K562 (cell line): ENCODE measurements around the gene SRRM5. TPM values are rescaled to one million over a fixed set of nuclear protein-coding genes. Genes with fewer than 3 reads are reported as not detected.

Source experiments
- AFF1 ChIP-seq, 2 experiments: fragments of 450-650 bp; IDR thresholded peaks; 2 replicates each; pipeline ENCODE4 v1.6.1; 2018; ENCODE audit warnings: mild to moderate bottlenecking in 2 of 2, low read depth in 1 of 2; ENCODE audit not compliant: partially characterized antibody in 2 of 2
- CEBPZ ChIP-seq: fragments of 150-350 bp; IDR thresholded peaks from 2 replicates; pipeline ENCODE4 v1.6.1; 2014; ENCODE audit warnings: low read depth, mild to moderate bottlenecking, low read length, borderline replicate concordance
- CREB5 ChIP-seq: fragments of 250-450 bp; sonication (Bioruptor Pico); IDR thresholded peaks from 2 replicates; pipeline ENCODE4 v1.5.0; 2020; ENCODE audit warnings: mild to moderate bottlenecking
- DDX20 ChIP-seq: fragments of 450-650 bp; IDR thresholded peaks from 2 replicates; pipeline ENCODE4 v1.6.1; 2016; ENCODE audit warnings: missing genetic modification characterization, low read depth, mild to moderate bottlenecking, missing compliant biosample characterization, moderate library complexity
- EHMT2 ChIP-seq: fragments of 450-650 bp; IDR thresholded peaks from 2 replicates; pipeline ENCODE4 v1.6.1; 2018; ENCODE audit warnings: antibody characterized with exemption
- IRF9 ChIP-seq: fragments of 450-650 bp; IDR thresholded peaks from 2 replicates; pipeline ENCODE4 v1.6.1; 2016; ENCODE audit warnings: missing biosample characterization, missing genetic modification characterization
- ZNF3 ChIP-seq: fragments of 250-450 bp; sonication (Bioruptor Pico); IDR thresholded peaks from 2 replicates; pipeline ENCODE4 v1.5.0; 2021; ENCODE audit warnings: mild to moderate bottlenecking, moderate library complexity
- polyA plus RNA-seq, 8 experiments: library from polyadenylated mRNA; depleted of rRNA in 4 of 8; stranded (reverse) in 5 of 8; unstranded in 3 of 8; fragments of >200 nt; fragmentation: Nextera tagmentation in 2 of 8; fragmentation: Illumina TruSeq in 1 of 8; extraction: Ambion mirVana in 2 of 8; extraction: Trizol in 1 of 8; gene quantifications; 2 replicates each; pipeline versions ENCODE4 v1.2.1 to v1.2.3, GENCODE V29; 2011 to 2014; ENCODE audit warnings: inconsistent platforms in 1 of 8, missing spikeins in 1 of 8
- total RNA-seq, 7 experiments: library from RNA; depleted of rRNA in 6 of 7; stranded (reverse); fragments of >200 nt in 6 of 7; fragmentation: Illumina TruSeq in 2 of 7; extraction: Trizol in 2 of 7; gene quantifications; 2 replicates each; pipeline versions ENCODE4 v1.2.1 to v1.2.3, GENCODE V29; 2011 to 2021; ENCODE audit warnings: low replicate concordance in 1 of 7
- TF ChIP-seq, protein P1 (sequence below): fragments of 450-650 bp; formaldehyde crosslinking; IDR thresholded peaks from 2 replicates; pipeline ENCODE4 v1.4.0; 2020; ENCODE audit warnings: mild to moderate bottlenecking, moderate library complexity
- TF ChIP-seq, protein P2 (sequence below): sonication (generic); formaldehyde crosslinking; IDR thresholded peaks from 2 replicates; pipeline ENCODE4 v1.8.1; 2023; ENCODE audit warnings: mild to moderate bottlenecking, missing genetic modification reagents, moderate library complexity
- TF ChIP-seq, protein P3 (sequence below): IDR thresholded peaks from 3 replicates; pipeline ENCODE4 v1.6.1; 2011; ENCODE audit warnings: borderline replicate concordance, mild to moderate bottlenecking; ENCODE audit not compliant: insufficient read length, insufficient read depth

SRRM5 gene
- total and polyA plus RNA-seq, 9 of the 15 experiments (the other 6 are each of a cell fraction or from before 2014, with no cell fraction given), result 0.09 to 0.45 (median 0.18) TPM; not detected in 2

GRCh38 chr19:43639519-43640423 is 27.9 kb downstream of the SRRM5 start, which contains the start of gene CADM4 (continued):
- no peak for TF ChIP-seq CEBPZ
- TF ChIP-seq, protein P1, sequence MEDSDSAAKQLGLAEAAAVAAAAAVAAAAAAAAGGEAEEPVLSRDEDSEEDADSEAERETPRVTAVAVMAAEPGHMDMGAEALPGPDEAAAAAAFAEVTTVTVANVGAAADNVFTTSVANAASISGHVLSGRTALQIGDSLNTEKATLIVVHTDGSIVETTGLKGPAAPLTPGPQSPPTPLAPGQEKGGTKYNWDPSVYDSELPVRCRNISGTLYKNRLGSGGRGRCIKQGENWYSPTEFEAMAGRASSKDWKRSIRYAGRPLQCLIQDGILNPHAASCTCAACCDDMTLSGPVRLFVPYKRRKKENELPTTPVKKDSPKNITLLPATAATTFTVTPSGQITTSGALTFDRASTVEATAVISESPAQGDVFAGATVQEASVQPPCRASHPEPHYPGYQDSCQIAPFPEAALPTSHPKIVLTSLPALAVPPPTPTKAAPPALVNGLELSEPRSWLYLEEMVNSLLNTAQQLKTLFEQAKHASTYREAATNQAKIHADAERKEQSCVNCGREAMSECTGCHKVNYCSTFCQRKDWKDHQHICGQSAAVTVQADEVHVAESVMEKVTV (CRISPR knock-in tag), result no peak
- TF ChIP-seq IRF9 (tag), result no peak
- TF ChIP-seq, protein P2, sequence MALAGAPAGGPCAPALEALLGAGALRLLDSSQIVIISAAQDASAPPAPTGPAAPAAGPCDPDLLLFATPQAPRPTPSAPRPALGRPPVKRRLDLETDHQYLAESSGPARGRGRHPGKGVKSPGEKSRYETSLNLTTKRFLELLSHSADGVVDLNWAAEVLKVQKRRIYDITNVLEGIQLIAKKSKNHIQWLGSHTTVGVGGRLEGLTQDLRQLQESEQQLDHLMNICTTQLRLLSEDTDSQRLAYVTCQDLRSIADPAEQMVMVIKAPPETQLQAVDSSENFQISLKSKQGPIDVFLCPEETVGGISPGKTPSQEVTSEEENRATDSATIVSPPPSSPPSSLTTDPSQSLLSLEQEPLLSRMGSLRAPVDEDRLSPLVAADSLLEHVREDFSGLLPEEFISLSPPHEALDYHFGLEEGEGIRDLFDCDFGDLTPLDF, result no peak
- no peak for TF ChIP-seq EHMT2
- no peak for TF ChIP-seq DDX20 (tag)
- TF ChIP-seq, protein P3, sequence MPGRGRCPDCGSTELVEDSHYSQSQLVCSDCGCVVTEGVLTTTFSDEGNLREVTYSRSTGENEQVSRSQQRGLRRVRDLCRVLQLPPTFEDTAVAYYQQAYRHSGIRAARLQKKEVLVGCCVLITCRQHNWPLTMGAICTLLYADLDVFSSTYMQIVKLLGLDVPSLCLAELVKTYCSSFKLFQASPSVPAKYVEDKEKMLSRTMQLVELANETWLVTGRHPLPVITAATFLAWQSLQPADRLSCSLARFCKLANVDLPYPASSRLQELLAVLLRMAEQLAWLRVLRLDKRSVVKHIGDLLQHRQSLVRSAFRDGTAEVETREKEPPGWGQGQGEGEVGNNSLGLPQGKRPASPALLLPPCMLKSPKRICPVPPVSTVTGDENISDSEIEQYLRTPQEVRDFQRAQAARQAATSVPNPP, result no peak
- no peak for TF ChIP-seq ZNF3
- no peak for TF ChIP-seq CREB5 (CRISPR knock-in tag)
- no peak for TF ChIP-seq AFF1 (IDR thresholded peaks at IDR 0.05; ENCODE audit: low read depth in 1 of 2, partially characterized antibody in 2 of 2)
